ENCODE measurements around the gene KRT82.

- TF ChIP-seq CTCF (conservative IDR thresholded peaks at IDR 0.05; ENCODE audit: low read length) (no peak), EZH2phosphoT487 (IDR thresholded peaks at IDR 0.05; ENCODE audit: borderline replicate concordance, low read depth, low read length) (no peak)
Observed at GRCh38 chr12:52352951-52353350, 53.2 kb downstream of the KRT82 start.
